ENCODE data around the gene TRMT5.

TRMT5 gene

GRCh38 chr14:60980811-60981632 lies at the start of gene TRMT5, which contains the start of gene SLC38A6:
Gene TRMT5, minus strand, starts transcription at chr14:60981079. Its CDS starts 106 bp downstream, at chr14:60980973.
Gene SLC38A6, plus strand, starts transcription at chr14:60981245. Its CDS starts 33 bp downstream, at chr14:60981278.
- TF ChIP-seq POLR2A (IDR thresholded peaks at IDR 0.05; ENCODE audit: low read length) = peak; percentile 89
- TF ChIP-seq GATA1 (IDR thresholded peaks at IDR 0.05; ENCODE audit: low read depth, low read length) = no peak
- peak; percentile 95 to 96 for DNase-seq

GRCh38 chr14:61026526-61026925 lies 45.6 kb upstream of the TRMT5 start:
- DNase-seq = no peak
- TF ChIP-seq POLR2A (IDR thresholded peaks at IDR 0.05; ENCODE audit: low read length) = no peak
- TF ChIP-seq GATA1 (IDR thresholded peaks at IDR 0.05; ENCODE audit: low read depth, low read length) = no peak

GRCh38 chr14:61025251-61026223 lies 44.7 kb upstream of the TRMT5 start:
- DNase-seq = peak; percentile 72 to 83
- TF ChIP-seq POLR2A (IDR thresholded peaks at IDR 0.05; ENCODE audit: low read length) (no peak), GATA1 (IDR thresholded peaks at IDR 0.05; ENCODE audit: low read depth, low read length) (no peak)

- DNase-seq = no peak
- TF ChIP-seq GATA1 (IDR thresholded peaks at IDR 0.05; ENCODE audit: low read depth, low read length) (no peak), POLR2A (IDR thresholded peaks at IDR 0.05; ENCODE audit: low read length) (no peak)
Measured at GRCh38 chr14:61019537-61019936, 38.7 kb upstream of the TRMT5 start.

- no peak for DNase-seq
- TF ChIP-seq GATA1 (IDR thresholded peaks at IDR 0.05; ENCODE audit: low read depth, low read length) = no peak
- TF ChIP-seq POLR2A (IDR thresholded peaks at IDR 0.05; ENCODE audit: low read length) = no peak
Measured at GRCh38 chr14:61003571-61003970, 22.7 kb upstream of the TRMT5 start.

GRCh38 chr14:60999536-60999935 lies 18.7 kb upstream of the TRMT5 start:
- no peak for TF ChIP-seq GATA1 (IDR thresholded peaks at IDR 0.05; ENCODE audit: low read depth, low read length)
- TF ChIP-seq POLR2A (IDR thresholded peaks at IDR 0.05; ENCODE audit: low read length) = no peak
- DNase-seq = no peak

GRCh38 chr14:60998617-60999016 lies 17.7 kb upstream of the TRMT5 start:
- no peak for DNase-seq
- no peak for TF ChIP-seq POLR2A (IDR thresholded peaks at IDR 0.05; ENCODE audit: low read length)
- no peak for TF ChIP-seq GATA1 (IDR thresholded peaks at IDR 0.05; ENCODE audit: low read depth, low read length)

- DNase-seq = peak; percentile 88 to 89
- TF ChIP-seq GATA1 (IDR thresholded peaks at IDR 0.05; ENCODE audit: low read depth, low read length) (no peak), POLR2A (IDR thresholded peaks at IDR 0.05; ENCODE audit: low read length) (no peak)
Measured at GRCh38 chr14:60989599-60989998, 8.7 kb upstream of the TRMT5 start.

GRCh38 chr14:60986500-60986899 lies 5.6 kb upstream of the TRMT5 start:
- DNase-seq = no peak
- TF ChIP-seq POLR2A (IDR thresholded peaks at IDR 0.05; ENCODE audit: low read length) (no peak), GATA1 (IDR thresholded peaks at IDR 0.05; ENCODE audit: low read depth, low read length) (no peak)

GRCh38 chr14:60984196-60984595 lies 3.3 kb upstream of the TRMT5 start:
- no peak for DNase-seq
- TF ChIP-seq POLR2A (IDR thresholded peaks at IDR 0.05; ENCODE audit: low read length) = no peak
- TF ChIP-seq GATA1 (IDR thresholded peaks at IDR 0.05; ENCODE audit: low read depth, low read length) = no peak

- no peak for TF ChIP-seq GATA1 (IDR thresholded peaks at IDR 0.05; ENCODE audit: low read depth, low read length)
- TF ChIP-seq POLR2A (IDR thresholded peaks at IDR 0.05; ENCODE audit: low read length) = no peak
- DNase-seq = peak; percentile 76 to 81
Measured at GRCh38 chr14:60981633-60982455, 965 bp upstream of the TRMT5 start.

- DNase-seq = no peak
- no peak for TF ChIP-seq POLR2A (IDR thresholded peaks at IDR 0.05; ENCODE audit: low read length)
- TF ChIP-seq GATA1 (IDR thresholded peaks at IDR 0.05; ENCODE audit: low read depth, low read length) = no peak
Measured at GRCh38 chr14:60977847-60978246, 3.0 kb downstream of the TRMT5 start.

GRCh38 chr14:60975551-60975950 lies 5.3 kb downstream of the TRMT5 start:
- no peak for TF ChIP-seq POLR2A (IDR thresholded peaks at IDR 0.05; ENCODE audit: low read length)
- TF ChIP-seq GATA1 (IDR thresholded peaks at IDR 0.05; ENCODE audit: low read depth, low read length) = no peak
- DNase-seq = no peak
